GM23338 (cell line): ENCODE data around the gene OTUD7B.

Source experiments
- CREB1 ChIP-seq: fragments of 250-450 bp; sonication (Bioruptor Pico); IDR thresholded peaks from 2 replicates; pipeline ENCODE4 v1.5.0; 2020; ENCODE audit warnings: low read depth, mild to moderate bottlenecking, moderate library complexity
- CTCF ChIP-seq, 2 experiments: fragments of 200-600 bp in 1 of 2; sonication (generic) in 1 of 2; conservative IDR thresholded peaks; 2 replicates each; pipeline versions ENCODE4 v1.5.1 to v1.6.1; 2016 to 2017; ENCODE audit warnings: antibody characterized with exemption in 2 of 2, low read depth in 2 of 2, mild to moderate bottlenecking in 2 of 2, moderate library complexity in 1 of 2
- EZH2 ChIP-seq: fragments of 200-600 bp; sonication (generic); IDR thresholded peaks from one replicate; pipeline ENCODE4 v1.8.0; 2017; ENCODE audit warnings: antibody characterized with exemption, mild to moderate bottlenecking, low read depth; ENCODE audit not compliant: unreplicated experiment
- EZH2phosphoT487 ChIP-seq: fragments of 200-600 bp; sonication (generic); IDR thresholded peaks from one replicate; pipeline ENCODE4 v1.8.1; 2018; ENCODE audit warnings: antibody characterized with exemption; ENCODE audit not compliant: unreplicated experiment
- JUNB ChIP-seq: IDR thresholded peaks from one replicate; pipeline ENCODE4 v1.6.1; 2016; ENCODE audit warnings: antibody characterized with exemption; ENCODE audit not compliant: unreplicated experiment
- NANOG ChIP-seq: IDR thresholded peaks from 2 replicates; pipeline ENCODE4 v1.6.1; 2016; ENCODE audit warnings: antibody characterized with exemption, borderline replicate concordance
- POLR2AphosphoS5 ChIP-seq: IDR thresholded peaks from 2 replicates; pipeline ENCODE4 v1.6.1; 2016; ENCODE audit warnings: antibody characterized with exemption, low read depth
- STAT1 ChIP-seq: IDR thresholded peaks from one replicate; pipeline ENCODE4 v1.6.1; 2016; ENCODE audit warnings: antibody characterized with exemption; ENCODE audit not compliant: unreplicated experiment
- ZNF114 ChIP-seq: fragments of 250-450 bp; sonication (Bioruptor Pico); IDR thresholded peaks from 2 replicates; pipeline ENCODE4 v1.5.0; 2020; ENCODE audit warnings: mild to moderate bottlenecking, moderate library complexity
- ZNF331 ChIP-seq: fragments of 250-450 bp; sonication (Bioruptor Pico); IDR thresholded peaks from 2 replicates; pipeline ENCODE4 v1.5.0; 2020; ENCODE audit warnings: low read depth, mild to moderate bottlenecking, moderate library complexity
- TF ChIP-seq, protein P1 (sequence below): IDR thresholded peaks from one replicate; pipeline ENCODE4 v1.6.1; 2018; ENCODE audit warnings: antibody characterized with exemption; ENCODE audit not compliant: unreplicated experiment
- TF ChIP-seq, protein P2 (sequence below): IDR thresholded peaks from 2 replicates; pipeline ENCODE4 v1.6.1; 2016; ENCODE audit warnings: antibody characterized with exemption
- TF ChIP-seq, protein P3 (sequence below): fragments of 250-450 bp; sonication (Bioruptor Pico); IDR thresholded peaks from 2 replicates; pipeline ENCODE4 v1.5.0; 2020; ENCODE audit warnings: mild to moderate bottlenecking, moderate library complexity

GRCh38 chr1:150056407-150056806 is 45.9 kb upstream of the OTUD7B start:
- TF ChIP-seq CTCF (conservative IDR thresholded peaks at IDR 0.05; ENCODE audit: low read depth in 2 of 2), result no peak
- TF ChIP-seq EZH2, result no peak
- TF ChIP-seq, protein P1, sequence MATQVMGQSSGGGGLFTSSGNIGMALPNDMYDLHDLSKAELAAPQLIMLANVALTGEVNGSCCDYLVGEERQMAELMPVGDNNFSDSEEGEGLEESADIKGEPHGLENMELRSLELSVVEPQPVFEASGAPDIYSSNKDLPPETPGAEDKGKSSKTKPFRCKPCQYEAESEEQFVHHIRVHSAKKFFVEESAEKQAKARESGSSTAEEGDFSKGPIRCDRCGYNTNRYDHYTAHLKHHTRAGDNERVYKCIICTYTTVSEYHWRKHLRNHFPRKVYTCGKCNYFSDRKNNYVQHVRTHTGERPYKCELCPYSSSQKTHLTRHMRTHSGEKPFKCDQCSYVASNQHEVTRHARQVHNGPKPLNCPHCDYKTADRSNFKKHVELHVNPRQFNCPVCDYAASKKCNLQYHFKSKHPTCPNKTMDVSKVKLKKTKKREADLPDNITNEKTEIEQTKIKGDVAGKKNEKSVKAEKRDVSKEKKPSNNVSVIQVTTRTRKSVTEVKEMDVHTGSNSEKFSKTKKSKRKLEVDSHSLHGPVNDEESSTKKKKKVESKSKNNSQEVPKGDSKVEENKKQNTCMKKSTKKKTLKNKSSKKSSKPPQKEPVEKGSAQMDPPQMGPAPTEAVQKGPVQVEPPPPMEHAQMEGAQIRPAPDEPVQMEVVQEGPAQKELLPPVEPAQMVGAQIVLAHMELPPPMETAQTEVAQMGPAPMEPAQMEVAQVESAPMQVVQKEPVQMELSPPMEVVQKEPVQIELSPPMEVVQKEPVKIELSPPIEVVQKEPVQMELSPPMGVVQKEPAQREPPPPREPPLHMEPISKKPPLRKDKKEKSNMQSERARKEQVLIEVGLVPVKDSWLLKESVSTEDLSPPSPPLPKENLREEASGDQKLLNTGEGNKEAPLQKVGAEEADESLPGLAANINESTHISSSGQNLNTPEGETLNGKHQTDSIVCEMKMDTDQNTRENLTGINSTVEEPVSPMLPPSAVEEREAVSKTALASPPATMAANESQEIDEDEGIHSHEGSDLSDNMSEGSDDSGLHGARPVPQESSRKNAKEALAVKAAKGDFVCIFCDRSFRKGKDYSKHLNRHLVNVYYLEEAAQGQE, result no peak
- no peak for TF ChIP-seq POLR2AphosphoS5
- TF ChIP-seq EZH2phosphoT487, result no peak
- TF ChIP-seq, protein P2, sequence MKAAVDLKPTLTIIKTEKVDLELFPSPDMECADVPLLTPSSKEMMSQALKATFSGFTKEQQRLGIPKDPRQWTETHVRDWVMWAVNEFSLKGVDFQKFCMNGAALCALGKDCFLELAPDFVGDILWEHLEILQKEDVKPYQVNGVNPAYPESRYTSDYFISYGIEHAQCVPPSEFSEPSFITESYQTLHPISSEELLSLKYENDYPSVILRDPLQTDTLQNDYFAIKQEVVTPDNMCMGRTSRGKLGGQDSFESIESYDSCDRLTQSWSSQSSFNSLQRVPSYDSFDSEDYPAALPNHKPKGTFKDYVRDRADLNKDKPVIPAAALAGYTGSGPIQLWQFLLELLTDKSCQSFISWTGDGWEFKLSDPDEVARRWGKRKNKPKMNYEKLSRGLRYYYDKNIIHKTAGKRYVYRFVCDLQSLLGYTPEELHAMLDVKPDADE, result no peak
- TF ChIP-seq, protein P3, sequence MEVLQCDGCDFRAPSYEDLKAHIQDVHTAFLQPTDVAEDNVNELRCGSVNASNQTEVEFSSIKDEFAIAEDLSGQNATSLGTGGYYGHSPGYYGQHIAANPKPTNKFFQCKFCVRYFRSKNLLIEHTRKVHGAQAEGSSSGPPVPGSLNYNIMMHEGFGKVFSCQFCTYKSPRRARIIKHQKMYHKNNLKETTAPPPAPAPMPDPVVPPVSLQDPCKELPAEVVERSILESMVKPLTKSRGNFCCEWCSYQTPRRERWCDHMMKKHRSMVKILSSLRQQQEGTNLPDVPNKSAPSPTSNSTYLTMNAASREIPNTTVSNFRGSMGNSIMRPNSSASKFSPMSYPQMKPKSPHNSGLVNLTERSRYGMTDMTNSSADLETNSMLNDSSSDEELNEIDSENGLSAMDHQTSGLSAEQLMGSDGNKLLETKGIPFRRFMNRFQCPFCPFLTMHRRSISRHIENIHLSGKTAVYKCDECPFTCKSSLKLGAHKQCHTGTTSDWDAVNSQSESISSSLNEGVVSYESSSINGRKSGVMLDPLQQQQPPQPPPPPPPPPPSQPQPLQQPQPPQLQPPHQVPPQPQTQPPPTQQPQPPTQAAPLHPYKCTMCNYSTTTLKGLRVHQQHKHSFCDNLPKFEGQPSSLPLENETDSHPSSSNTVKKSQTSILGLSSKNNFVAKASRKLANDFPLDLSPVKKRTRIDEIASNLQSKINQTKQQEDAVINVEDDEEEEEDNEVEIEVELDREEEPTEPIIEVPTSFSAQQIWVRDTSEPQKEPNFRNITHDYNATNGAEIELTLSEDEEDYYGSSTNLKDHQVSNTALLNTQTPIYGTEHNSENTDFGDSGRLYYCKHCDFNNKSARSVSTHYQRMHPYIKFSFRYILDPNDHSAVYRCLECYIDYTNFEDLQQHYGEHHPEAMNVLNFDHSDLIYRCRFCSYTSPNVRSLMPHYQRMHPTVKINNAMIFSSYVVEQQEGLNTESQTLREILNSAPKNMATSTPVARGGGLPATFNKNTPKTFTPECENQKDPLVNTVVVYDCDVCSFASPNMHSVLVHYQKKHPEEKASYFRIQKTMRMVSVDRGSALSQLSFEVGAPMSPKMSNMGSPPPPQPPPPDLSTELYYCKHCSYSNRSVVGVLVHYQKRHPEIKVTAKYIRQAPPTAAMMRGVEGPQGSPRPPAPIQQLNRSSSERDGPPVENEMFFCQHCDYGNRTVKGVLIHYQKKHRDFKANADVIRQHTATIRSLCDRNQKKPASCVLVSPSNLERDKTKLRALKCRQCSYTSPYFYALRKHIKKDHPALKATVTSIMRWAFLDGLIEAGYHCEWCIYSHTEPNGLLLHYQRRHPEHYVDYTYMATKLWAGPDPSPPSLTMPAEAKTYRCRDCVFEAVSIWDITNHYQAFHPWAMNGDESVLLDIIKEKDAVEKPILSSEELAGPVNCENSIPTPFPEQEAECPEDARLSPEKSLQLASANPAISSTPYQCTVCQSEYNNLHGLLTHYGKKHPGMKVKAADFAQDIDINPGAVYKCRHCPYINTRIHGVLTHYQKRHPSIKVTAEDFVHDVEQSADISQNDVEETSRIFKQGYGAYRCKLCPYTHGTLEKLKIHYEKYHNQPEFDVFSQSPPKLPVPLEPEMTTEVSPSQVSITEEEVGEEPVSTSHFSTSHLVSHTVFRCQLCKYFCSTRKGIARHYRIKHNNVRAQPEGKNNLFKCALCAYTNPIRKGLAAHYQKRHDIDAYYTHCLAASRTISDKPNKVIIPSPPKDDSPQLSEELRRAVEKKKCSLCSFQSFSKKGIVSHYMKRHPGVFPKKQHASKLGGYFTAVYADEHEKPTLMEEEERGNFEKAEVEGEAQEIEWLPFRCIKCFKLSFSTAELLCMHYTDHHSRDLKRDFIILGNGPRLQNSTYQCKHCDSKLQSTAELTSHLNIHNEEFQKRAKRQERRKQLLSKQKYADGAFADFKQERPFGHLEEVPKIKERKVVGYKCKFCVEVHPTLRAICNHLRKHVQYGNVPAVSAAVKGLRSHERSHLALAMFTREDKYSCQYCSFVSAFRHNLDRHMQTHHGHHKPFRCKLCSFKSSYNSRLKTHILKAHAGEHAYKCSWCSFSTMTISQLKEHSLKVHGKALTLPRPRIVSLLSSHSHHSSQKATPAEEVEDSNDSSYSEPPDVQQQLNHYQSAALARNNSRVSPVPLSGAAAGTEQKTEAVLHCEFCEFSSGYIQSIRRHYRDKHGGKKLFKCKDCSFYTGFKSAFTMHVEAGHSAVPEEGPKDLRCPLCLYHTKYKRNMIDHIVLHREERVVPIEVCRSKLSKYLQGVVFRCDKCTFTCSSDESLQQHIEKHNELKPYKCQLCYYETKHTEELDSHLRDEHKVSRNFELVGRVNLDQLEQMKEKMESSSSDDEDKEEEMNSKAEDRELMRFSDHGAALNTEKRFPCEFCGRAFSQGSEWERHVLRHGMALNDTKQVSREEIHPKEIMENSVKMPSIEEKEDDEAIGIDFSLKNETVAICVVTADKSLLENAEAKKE, result no peak
- no peak for TF ChIP-seq NANOG
- TF ChIP-seq JUNB, result no peak
- no peak for TF ChIP-seq CREB1 (CRISPR knock-in tag)
- no peak for TF ChIP-seq ZNF114 (CRISPR knock-in tag)
- no peak for TF ChIP-seq ZNF331
- TF ChIP-seq STAT1, result no peak
